ENCODE results near the gene MRM1. TPM values are rescaled to one million over a fixed set of nuclear protein-coding genes. Genes with fewer than 3 reads are reported as not detected.
A peak's percentile ranks its signal among the peaks of the same experiment; 100 is the strongest.

MRM1 gene
- total and polyA plus RNA-seq, 9 of the 15 experiments (the other 6 are each of a cell fraction or from before 2014, with no cell fraction given): 0.61 to 28.4 (median 21.5) TPM

DNA sequence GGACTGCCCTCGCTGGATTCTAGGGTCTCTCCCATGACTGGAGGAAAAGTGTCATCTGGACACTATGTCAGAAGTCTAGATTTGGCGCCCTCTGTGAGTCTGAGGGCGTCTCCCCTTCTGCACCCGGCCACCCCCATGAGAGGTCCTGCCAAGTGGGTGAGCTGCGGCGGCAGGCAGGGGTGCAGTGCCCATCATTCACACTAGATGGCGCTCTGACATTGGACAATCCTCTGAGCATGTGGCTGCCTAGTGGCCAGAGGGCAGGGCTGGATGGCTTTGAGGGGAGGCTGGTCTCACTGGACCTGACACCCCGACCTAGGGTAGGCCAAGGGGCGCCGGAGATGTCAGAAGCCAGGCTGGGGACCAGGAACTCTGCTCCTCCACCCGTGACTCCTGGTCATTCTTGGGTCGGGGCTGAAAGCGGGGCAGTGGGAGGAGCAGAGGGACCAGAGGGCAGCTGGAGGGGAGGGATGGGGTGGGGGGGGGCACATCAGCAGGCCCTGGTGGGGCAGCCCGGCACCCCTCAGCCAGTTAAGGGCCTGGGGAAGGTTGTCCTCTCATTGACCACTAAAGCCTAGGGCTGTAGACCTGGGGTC, 28.0 kb downstream of the MRM1 start (continued):
- TF ChIP-seq, protein P1, sequence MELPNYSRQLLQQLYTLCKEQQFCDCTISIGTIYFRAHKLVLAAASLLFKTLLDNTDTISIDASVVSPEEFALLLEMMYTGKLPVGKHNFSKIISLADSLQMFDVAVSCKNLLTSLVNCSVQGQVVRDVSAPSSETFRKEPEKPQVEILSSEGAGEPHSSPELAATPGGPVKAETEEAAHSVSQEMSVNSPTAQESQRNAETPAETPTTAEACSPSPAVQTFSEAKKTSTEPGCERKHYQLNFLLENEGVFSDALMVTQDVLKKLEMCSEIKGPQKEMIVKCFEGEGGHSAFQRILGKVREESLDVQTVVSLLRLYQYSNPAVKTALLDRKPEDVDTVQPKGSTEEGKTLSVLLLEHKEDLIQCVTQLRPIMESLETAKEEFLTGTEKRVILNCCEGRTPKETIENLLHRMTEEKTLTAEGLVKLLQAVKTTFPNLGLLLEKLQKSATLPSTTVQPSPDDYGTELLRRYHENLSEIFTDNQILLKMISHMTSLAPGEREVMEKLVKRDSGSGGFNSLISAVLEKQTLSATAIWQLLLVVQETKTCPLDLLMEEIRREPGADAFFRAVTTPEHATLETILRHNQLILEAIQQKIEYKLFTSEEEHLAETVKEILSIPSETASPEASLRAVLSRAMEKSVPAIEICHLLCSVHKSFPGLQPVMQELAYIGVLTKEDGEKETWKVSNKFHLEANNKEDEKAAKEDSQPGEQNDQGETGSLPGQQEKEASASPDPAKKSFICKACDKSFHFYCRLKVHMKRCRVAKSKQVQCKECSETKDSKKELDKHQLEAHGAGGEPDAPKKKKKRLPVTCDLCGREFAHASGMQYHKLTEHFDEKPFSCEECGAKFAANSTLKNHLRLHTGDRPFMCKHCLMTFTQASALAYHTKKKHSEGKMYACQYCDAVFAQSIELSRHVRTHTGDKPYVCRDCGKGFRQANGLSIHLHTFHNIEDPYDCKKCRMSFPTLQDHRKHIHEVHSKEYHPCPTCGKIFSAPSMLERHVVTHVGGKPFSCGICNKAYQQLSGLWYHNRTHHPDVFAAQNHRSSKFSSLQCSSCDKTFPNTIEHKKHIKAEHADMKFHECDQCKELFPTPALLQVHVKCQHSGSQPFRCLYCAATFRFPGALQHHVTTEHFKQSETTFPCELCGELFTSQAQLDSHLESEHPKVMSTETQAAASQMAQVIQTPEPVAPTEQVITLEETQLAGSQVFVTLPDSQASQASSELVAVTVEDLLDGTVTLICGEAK (IDR thresholded peaks at IDR 0.05): no peak
- TF ChIP-seq, protein P1 (CRISPR knock-in tag; IDR thresholded peaks at IDR 0.05): no peak
- no peak for TF ChIP-seq MAZ (CRISPR knock-in tag; conservative IDR thresholded peaks at IDR 0.05 in 1 of 2, IDR thresholded peaks at IDR 0.05 in 1 of 2)
- TF ChIP-seq, protein P2, sequence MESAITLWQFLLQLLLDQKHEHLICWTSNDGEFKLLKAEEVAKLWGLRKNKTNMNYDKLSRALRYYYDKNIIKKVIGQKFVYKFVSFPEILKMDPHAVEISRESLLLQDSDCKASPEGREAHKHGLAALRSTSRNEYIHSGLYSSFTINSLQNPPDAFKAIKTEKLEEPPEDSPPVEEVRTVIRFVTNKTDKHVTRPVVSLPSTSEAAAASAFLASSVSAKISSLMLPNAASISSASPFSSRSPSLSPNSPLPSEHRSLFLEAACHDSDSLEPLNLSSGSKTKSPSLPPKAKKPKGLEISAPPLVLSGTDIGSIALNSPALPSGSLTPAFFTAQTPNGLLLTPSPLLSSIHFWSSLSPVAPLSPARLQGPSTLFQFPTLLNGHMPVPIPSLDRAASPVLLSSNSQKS (CRISPR knock-in tag; IDR thresholded peaks at IDR 0.05): no peak
- TF ChIP-seq, protein P3, sequence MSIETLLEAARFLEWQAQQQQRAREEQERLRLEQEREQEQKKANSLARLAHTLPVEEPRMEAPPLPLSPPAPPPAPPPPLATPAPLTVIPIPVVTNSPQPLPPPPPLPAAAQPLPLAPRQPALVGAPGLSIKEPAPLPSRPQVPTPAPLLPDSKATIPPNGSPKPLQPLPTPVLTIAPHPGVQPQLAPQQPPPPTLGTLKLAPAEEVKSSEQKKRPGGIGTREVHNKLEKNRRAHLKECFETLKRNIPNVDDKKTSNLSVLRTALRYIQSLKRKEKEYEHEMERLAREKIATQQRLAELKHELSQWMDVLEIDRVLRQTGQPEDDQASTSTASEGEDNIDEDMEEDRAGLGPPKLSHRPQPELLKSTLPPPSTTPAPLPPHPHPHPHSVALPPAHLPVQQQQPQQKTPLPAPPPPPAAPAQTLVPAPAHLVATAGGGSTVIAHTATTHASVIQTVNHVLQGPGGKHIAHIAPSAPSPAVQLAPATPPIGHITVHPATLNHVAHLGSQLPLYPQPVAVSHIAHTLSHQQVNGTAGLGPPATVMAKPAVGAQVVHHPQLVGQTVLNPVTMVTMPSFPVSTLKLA (conservative IDR thresholded peaks at IDR 0.05): peak in 1 of 2 experiments; percentile 43; a peak in 1 of 4 replicates
- TF ChIP-seq, protein P4, sequence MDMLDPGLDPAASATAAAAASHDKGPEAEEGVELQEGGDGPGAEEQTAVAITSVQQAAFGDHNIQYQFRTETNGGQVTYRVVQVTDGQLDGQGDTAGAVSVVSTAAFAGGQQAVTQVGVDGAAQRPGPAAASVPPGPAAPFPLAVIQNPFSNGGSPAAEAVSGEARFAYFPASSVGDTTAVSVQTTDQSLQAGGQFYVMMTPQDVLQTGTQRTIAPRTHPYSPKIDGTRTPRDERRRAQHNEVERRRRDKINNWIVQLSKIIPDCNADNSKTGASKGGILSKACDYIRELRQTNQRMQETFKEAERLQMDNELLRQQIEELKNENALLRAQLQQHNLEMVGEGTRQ (CRISPR knock-in tag; IDR thresholded peaks at IDR 0.05): no peak
- TF ChIP-seq, protein P5, sequence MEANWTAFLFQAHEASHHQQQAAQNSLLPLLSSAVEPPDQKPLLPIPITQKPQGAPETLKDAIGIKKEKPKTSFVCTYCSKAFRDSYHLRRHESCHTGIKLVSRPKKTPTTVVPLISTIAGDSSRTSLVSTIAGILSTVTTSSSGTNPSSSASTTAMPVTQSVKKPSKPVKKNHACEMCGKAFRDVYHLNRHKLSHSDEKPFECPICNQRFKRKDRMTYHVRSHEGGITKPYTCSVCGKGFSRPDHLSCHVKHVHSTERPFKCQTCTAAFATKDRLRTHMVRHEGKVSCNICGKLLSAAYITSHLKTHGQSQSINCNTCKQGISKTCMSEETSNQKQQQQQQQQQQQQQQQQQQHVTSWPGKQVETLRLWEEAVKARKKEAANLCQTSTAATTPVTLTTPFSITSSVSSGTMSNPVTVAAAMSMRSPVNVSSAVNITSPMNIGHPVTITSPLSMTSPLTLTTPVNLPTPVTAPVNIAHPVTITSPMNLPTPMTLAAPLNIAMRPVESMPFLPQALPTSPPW (CRISPR knock-in tag; IDR thresholded peaks at IDR 0.05): 0 out of 2 replicates have a peak, but pooled peaks have one; percentile 14
- TF ChIP-seq MYC (IDR thresholded peaks at IDR 0.05; ENCODE audit: low read depth, low read length): peak; percentile 89
- no peak for TF ChIP-seq MYC (CRISPR knock-in tag; IDR thresholded peaks at IDR 0.05; ENCODE audit: borderline replicate concordance, low read depth)
- TF ChIP-seq RCOR1 (IDR thresholded peaks at IDR 0.05; ENCODE audit: borderline replicate concordance in 1 of 2, low read depth in 2 of 2, low read length in 2 of 2): peak in 1 of 2 experiments; percentile 40; a peak in 1 of 4 replicates
- no peak for TF ChIP-seq ILF3 (IDR thresholded peaks at IDR 0.05; ENCODE audit: borderline replicate concordance)
- no peak for TF ChIP-seq TAF1 (IDR thresholded peaks at IDR 0.05; ENCODE audit: control insufficient read depth, extremely low read depth, insufficient read depth, low read length, severe bottlenecking)
